ENCODE measurements around the gene HSPA12A.
A peak's percentile ranks its signal among the peaks of the same experiment; 100 is the strongest.

HSPA12A gene

DNA sequence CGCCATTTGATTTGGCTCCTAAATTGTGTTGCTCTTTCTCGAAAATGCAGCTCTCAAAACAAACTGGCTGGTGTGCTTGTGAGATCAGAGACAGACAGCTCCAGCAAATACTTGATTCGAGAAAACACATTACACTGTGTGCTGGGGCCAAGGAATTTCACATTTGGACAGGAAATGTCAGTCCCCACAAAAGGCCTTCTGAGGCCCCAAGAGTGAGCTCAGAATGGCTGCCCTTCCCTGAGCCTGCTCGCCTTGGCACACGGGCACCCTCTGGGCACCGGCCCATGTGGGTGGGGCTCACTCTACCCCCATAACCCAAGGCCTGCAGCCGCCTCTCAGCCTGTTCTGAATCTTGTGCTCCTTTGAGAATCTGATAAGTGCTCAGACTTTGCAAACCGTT, 13.9 kb upstream of the HSPA12A start:
- in situ Hi-C loops (cut with HindIII; ENCODE audit: low pct_ligation_motif_present, low sequenced_read_pairs), result no loop called here
- H3K36me3 ChIP-seq (replicated peaks), result no peaks in the 10 kb centered on the region
- H3K27me3 ChIP-seq (replicated peaks), result no peaks in the 10 kb centered on the region
- no peak for DNase-seq
- TF ChIP-seq, protein P1, sequence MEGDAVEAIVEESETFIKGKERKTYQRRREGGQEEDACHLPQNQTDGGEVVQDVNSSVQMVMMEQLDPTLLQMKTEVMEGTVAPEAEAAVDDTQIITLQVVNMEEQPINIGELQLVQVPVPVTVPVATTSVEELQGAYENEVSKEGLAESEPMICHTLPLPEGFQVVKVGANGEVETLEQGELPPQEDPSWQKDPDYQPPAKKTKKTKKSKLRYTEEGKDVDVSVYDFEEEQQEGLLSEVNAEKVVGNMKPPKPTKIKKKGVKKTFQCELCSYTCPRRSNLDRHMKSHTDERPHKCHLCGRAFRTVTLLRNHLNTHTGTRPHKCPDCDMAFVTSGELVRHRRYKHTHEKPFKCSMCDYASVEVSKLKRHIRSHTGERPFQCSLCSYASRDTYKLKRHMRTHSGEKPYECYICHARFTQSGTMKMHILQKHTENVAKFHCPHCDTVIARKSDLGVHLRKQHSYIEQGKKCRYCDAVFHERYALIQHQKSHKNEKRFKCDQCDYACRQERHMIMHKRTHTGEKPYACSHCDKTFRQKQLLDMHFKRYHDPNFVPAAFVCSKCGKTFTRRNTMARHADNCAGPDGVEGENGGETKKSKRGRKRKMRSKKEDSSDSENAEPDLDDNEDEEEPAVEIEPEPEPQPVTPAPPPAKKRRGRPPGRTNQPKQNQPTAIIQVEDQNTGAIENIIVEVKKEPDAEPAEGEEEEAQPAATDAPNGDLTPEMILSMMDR (IDR thresholded peaks at IDR 0.05; ENCODE audit: low read depth, low read length, missing control alignments), result no peak
- no peak overlapping the region for H3K27ac ChIP-seq
- no peak overlapping the region for H3K4me3 ChIP-seq (ENCODE audit: low read depth, low read length)

DNA sequence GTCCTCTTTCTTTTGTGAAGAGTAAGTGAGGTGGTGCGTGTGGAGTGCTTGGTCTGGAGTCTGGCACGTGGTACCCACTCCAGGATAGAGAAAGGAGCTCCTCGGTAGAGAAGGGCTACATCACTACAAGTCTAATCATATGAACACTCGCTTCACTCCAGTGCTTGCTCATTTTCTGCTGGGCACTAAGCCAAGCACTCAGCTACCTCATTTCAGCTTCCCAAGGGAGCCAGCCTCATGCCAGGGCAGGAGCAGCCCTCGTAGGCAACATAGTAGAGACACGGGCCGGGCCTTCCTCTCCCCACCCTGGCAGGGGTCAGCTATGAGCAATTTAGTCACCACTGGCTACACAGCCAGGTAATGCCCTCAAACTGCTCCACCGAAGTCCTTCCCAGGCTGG, 11.4 kb upstream of the HSPA12A start:
- Histone ChIP-seq H3K4me3 (ENCODE audit: low read depth, low read length) (no peak overlapping the region), H3K27ac (no peak overlapping the region), H3K27me3 (replicated peaks) (no peaks in the 10 kb centered on the region), H3K36me3 (replicated peaks) (no peaks in the 10 kb centered on the region)
- TF ChIP-seq, protein P1 (IDR thresholded peaks at IDR 0.05; ENCODE audit: low read depth, low read length, missing control alignments), result no peak
- in situ Hi-C loops (cut with HindIII; ENCODE audit: low pct_ligation_motif_present, low sequenced_read_pairs), result no loop called here
- peak; percentile 49 for DNase-seq

DNA sequence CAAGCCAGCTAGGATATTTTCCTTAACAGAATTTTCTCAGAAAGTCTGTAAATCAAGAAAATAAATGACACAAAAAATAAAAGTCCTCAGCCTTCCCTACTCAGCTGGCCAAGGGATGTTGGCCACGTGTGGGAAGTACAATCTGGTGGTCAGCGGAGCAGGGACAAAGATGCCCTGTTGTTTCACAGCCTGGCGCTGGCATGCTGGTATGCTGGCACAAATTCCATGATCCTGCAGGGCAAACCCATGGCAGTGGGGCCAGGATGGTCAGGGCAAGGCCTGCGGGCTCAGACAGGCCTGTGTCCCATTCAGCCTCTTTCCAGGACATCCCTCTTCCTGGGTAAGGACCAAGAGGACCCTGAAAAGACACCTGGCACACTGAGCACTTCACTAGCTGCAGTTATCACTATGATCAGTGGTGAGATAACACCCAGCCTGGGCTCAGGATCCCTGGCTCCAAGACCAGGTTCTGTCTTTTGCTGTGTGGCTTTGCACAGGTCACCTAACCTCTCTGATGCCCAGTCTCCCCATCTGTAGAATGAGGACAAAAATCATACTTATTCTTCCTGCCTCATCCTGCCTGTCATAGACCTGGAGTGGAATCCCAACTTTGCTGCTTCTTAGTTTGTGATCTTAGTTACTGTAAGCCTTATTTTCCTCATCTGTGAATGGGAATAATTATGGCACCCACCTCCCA, 10.8 kb upstream of the HSPA12A start:
- in situ Hi-C loops (cut with HindIII; ENCODE audit: low pct_ligation_motif_present, low sequenced_read_pairs), result no loop called here
- H3K4me3 ChIP-seq (ENCODE audit: low read depth, low read length), result no peak overlapping the region
- DNase-seq, result no peak
- H3K27ac ChIP-seq, result no peak overlapping the region
- TF ChIP-seq, protein P1 (IDR thresholded peaks at IDR 0.05; ENCODE audit: low read depth, low read length, missing control alignments), result no peak
- no peaks in the 10 kb centered on the region for H3K36me3 ChIP-seq (replicated peaks)
- H3K27me3 ChIP-seq (replicated peaks), result no peaks in the 10 kb centered on the region

DNA sequence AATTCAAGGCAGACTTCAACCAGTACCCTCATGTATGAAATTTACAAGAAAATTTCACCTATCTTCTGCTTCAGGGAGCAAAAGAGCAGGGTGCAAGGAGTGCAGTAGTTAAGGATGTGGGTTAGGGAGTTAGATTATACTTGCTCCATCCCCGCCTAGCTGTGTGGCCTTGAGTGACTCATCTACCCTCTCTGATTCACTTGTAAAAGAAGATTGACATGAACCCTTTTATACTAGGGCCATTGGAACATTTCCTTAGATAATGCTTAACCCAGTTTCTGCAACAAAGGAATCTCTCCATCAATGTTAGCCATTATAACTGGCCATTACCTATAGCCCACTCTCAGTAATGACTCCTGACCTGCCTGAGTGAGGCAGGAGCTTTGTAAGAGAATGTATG, 10.2 kb upstream of the HSPA12A start:
- Histone ChIP-seq H3K4me3 (ENCODE audit: low read depth, low read length) (no peak overlapping the region), H3K36me3 (replicated peaks) (no peaks in the 10 kb centered on the region), H3K27ac (no peak overlapping the region), H3K27me3 (replicated peaks) (no peaks in the 10 kb centered on the region)
- TF ChIP-seq, protein P1 (IDR thresholded peaks at IDR 0.05; ENCODE audit: low read depth, low read length, missing control alignments), result no peak
- in situ Hi-C loops (cut with HindIII; ENCODE audit: low pct_ligation_motif_present, low sequenced_read_pairs), result no loop called here
- no peak for DNase-seq

DNA sequence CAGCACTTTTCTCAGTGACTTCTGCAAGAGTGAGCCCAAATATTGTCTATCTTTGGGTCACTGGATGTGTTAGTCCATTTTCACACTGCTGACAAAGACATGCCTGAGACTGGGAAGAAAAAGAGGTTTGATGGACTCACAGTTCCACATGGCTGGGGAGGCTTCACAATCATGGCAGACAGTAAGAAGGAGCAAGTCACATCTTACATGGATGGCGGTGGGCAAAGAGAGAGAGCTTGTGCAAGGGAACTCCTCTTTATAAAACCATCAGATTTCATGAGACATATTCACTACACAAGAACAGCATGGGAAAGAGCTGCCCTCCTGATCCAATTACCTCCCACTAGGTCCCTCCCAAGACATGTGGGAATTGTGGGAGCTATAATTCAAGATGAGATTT, 6.1 kb upstream of the HSPA12A start:
- no peaks in the 10 kb centered on the region for H3K27me3 ChIP-seq (replicated peaks)
- H3K27ac ChIP-seq, result no peak overlapping the region
- TF ChIP-seq, protein P1 (IDR thresholded peaks at IDR 0.05; ENCODE audit: low read depth, low read length, missing control alignments), result no peak
- in situ Hi-C loops (cut with HindIII; ENCODE audit: low pct_ligation_motif_present, low sequenced_read_pairs), result no loop called here
- no peaks in the 10 kb centered on the region for H3K36me3 ChIP-seq (replicated peaks)
- no peak overlapping the region for H3K4me3 ChIP-seq (ENCODE audit: low read depth, low read length)
- no peak for DNase-seq

DNA sequence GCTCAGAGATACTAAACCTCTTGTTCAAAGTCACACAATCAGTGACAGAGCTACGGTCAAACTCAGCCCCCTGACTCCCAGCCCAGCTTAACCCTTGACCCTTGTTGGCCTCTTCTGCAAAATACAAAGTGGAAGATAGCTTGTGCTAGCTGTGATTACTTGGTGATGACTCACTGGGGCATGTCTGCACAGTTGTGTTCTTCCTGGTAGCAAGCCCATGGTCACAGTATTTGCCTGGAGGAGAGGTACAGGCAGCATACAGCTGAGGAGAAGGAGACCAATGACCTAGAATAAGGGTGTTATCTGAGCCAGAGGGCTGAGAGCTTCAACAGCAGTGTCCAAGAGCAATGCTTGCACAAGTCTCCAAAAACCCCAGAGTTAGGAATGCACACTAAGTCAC, 5.7 kb upstream of the HSPA12A start:
- Histone ChIP-seq H3K27ac (no peak overlapping the region), H3K27me3 (replicated peaks) (no peaks in the 10 kb centered on the region), H3K36me3 (replicated peaks) (no peaks in the 10 kb centered on the region), H3K4me3 (ENCODE audit: low read depth, low read length) (no peak overlapping the region)
- DNase-seq, result peak; percentile 47
- TF ChIP-seq, protein P1 (IDR thresholded peaks at IDR 0.05; ENCODE audit: low read depth, low read length, missing control alignments), result no peak
- in situ Hi-C loops (cut with HindIII; ENCODE audit: low pct_ligation_motif_present, low sequenced_read_pairs), result no loop called here
